A549 (cell line): Measurements from ENCODE around the gene CD160. TPM values are rescaled to one million over a fixed set of nuclear protein-coding genes. Genes with fewer than 3 reads are reported as not detected.

Source experiments
- ATAC-seq, 2 experiments: fragments of 200-7000 bp in 1 of 2; fragments of >200 bp in 1 of 2; cut with Nextera tagmentation in 1 of 2; cut with Tn5 transposase in 1 of 2; 3 replicates each; pipeline versions ENCODE4 v1.8.0 to v1.9.1; 2018 to 2020; ENCODE audit warnings: mild to moderate bottlenecking in 1 of 2, moderate library complexity in 1 of 2
- CTCF ChIA-PET: fragments of 300-600 bp; sonication (Branson Sonifier 250); formaldehyde crosslinking; extraction: SDS; loops from one replicate; lab custom pipeline; 2021; ENCODE audit warnings: antibody characterized with exemption, inconsistent platforms; lab: Yijun Ruan, JAX
- POLR2A ChIA-PET: fragments of 350-600 bp; formaldehyde crosslinking; extraction: SDS; loops from one replicate; lab custom pipeline; 2021; ENCODE audit warnings: antibody characterized with exemption, inconsistent platforms; lab: Yijun Ruan, JAX
- DNase-seq, 2 experiments: peaks; one replicate each; pipeline versions ENCODE4 v3.0.0 to v3.0.0-alpha.2; 2011 to 2016; ENCODE audit warnings: low read depth in 1 of 2, low spot score in 1 of 2
- FAIRE-seq: peaks from 2 replicates; lab custom pipeline; 2011; peaks lifted over from hg19 to GRCh38; lab: Jason Lieb, UNC
- H3K27ac ChIP-seq, 2 experiments: fragments of >200 bp; sonication (Bioruptor Twin); formaldehyde crosslinking; 3 replicates each; pipeline ENCODE4 v1.5.1; 2016 to 2017
- H3K4me1 ChIP-seq: fragments of >200 bp; sonication (Bioruptor Twin); formaldehyde crosslinking; 3 replicates; pipeline ENCODE4 v1.6.1; 2016
- H3K4me2 ChIP-seq: fragments of >200 bp; sonication (Bioruptor Twin); formaldehyde crosslinking; 3 replicates; pipeline ENCODE4 v1.6.1; 2016
- H3K4me3 ChIP-seq: fragments of >200 bp; sonication (Bioruptor Twin); formaldehyde crosslinking; 3 replicates; pipeline ENCODE4 v1.5.1; 2016
- H3K9me3 ChIP-seq: fragments of >200 bp; sonication (Bioruptor Twin); formaldehyde crosslinking; 3 replicates; pipeline ENCODE4 v1.6.1; 2016
- CEBPB ChIP-seq, 2 experiments: fragments of >200 bp in 1 of 2; sonication (Bioruptor Twin) in 1 of 2; formaldehyde crosslinking in 1 of 2; IDR thresholded peaks; 2 replicates each; pipeline ENCODE4 v1.6.1; 2012 to 2016
- ESRRA ChIP-seq: fragments of 150-350 bp; IDR thresholded peaks from 2 replicates; pipeline ENCODE4 v1.6.1; 2014; ENCODE audit warnings: mild to moderate bottlenecking, low read length, borderline replicate concordance
- HEYL ChIP-seq: fragments of 250-450 bp; sonication (Bioruptor Pico); IDR thresholded peaks from 2 replicates; pipeline ENCODE4 v1.8.0; 2021; ENCODE audit warnings: mild to moderate bottlenecking, moderate library complexity
- JUN ChIP-seq, 2 experiments: fragments of >200 bp; sonication (Bioruptor Twin); formaldehyde crosslinking; IDR thresholded peaks; 2 replicates in 1 of 2; 3 replicates in 1 of 2; pipeline ENCODE4 v1.6.1; 2016 to 2017
- KDM1A ChIP-seq: fragments of 200-600 bp; sonication (generic); IDR thresholded peaks from 2 replicates; pipeline ENCODE4 v1.6.1; 2016; ENCODE audit warnings: low read depth, mild to moderate bottlenecking
- MAFK ChIP-seq: fragments of 450-650 bp; IDR thresholded peaks from 2 replicates; pipeline ENCODE4 v1.6.1; 2014; ENCODE audit not compliant: partially characterized antibody
- NPAS2 ChIP-seq: fragments of 250-450 bp; sonication (Bioruptor Pico); IDR thresholded peaks from 2 replicates; pipeline ENCODE4 v1.8.0; 2022; ENCODE audit warnings: mild to moderate bottlenecking, moderate library complexity, borderline replicate concordance
- POLR2A ChIP-seq: IDR thresholded peaks from 2 replicates; pipeline ENCODE4 v1.6.1; 2012; ENCODE audit warnings: mild to moderate bottlenecking, low read length
- POLR2AphosphoS2 ChIP-seq: conservative IDR thresholded peaks from 2 replicates; pipeline ENCODE4 v1.6.1; 2012; ENCODE audit warnings: low read length, improper control_type of control experiment, inconsistent platforms
- RNF2 ChIP-seq: fragments of 200-600 bp; sonication (generic); IDR thresholded peaks from 2 replicates; pipeline ENCODE4 v1.6.1; 2016; ENCODE audit warnings: low read depth, mild to moderate bottlenecking, antibody characterized with exemption, moderate library complexity, borderline replicate concordance
- SMC3 ChIP-seq: fragments of >200 bp; sonication (Bioruptor Twin); formaldehyde crosslinking; IDR thresholded peaks from 3 replicates; pipeline ENCODE4 v1.6.1; 2018; ENCODE audit warnings: inconsistent platforms
- TFCP2L1 ChIP-seq: fragments of 250-450 bp; sonication (Bioruptor Pico); IDR thresholded peaks from 2 replicates; pipeline ENCODE4 v1.5.0; 2021; ENCODE audit warnings: mild to moderate bottlenecking
- ZC3H11A ChIP-seq: fragments of 450-650 bp; IDR thresholded peaks from 2 replicates; pipeline ENCODE4 v1.6.1; 2014; ENCODE audit warnings: antibody characterized with exemption, mild to moderate bottlenecking
- ZFP36 ChIP-seq: fragments of 450-650 bp; IDR thresholded peaks from 2 replicates; pipeline ENCODE4 v1.6.1; 2014; ENCODE audit warnings: borderline replicate concordance; ENCODE audit not compliant: partially characterized antibody
- ZNF302 ChIP-seq: fragments of 250-450 bp; sonication (Bioruptor Pico); IDR thresholded peaks from 2 replicates; pipeline ENCODE4 v1.9.0; 2021; ENCODE audit warnings: inconsistent platforms, mild to moderate bottlenecking, moderate library complexity
- ZSCAN20 ChIP-seq: fragments of 250-450 bp; sonication (Bioruptor Pico); IDR thresholded peaks from 2 replicates; pipeline ENCODE4 v1.8.0; 2022; ENCODE audit warnings: mild to moderate bottlenecking, moderate library complexity
- WGBS: methylation state at CpG from one replicate; pipeline ENCODE4 v1.1.6; 2017; ENCODE audit errors: missing lambda C conversion rate; 5-methylcytosine and 5-hydroxymethylcytosine counted together
- polyA plus RNA-seq, 4 experiments: library from polyadenylated mRNA; depleted of rRNA in 3 of 4; stranded (reverse); fragments of >200 nt; fragmentation: RNase III in 1 of 4; extraction: RNeasy Plus Mini Kit Qiagen cat#74134 plus additional on column Dnase treatment in 1 of 4; gene quantifications; 2 replicates in 3 of 4; 3 replicates in 1 of 4; pipeline ENCODE4 v1.2.3, GENCODE V29; 2011 to 2017
- TF ChIP-seq, protein P1 (sequence below): IDR thresholded peaks from 2 replicates; pipeline ENCODE4 v1.6.1; 2012; ENCODE audit warnings: low read depth, borderline replicate concordance
- TF ChIP-seq, protein P2 (sequence below): fragments of 250-450 bp; sonication (Bioruptor Pico); IDR thresholded peaks from 2 replicates; pipeline ENCODE4 v1.5.0; 2021; ENCODE audit warnings: mild to moderate bottlenecking, moderate library complexity, borderline replicate concordance
- TF ChIP-seq, protein P3 (sequence below): fragments of 450-650 bp; IDR thresholded peaks from 2 replicates; pipeline ENCODE4 v1.6.1; 2014; ENCODE audit warnings: antibody characterized with exemption
- TF ChIP-seq, protein P4 (sequence below): fragments of 200-600 bp; sonication (generic); IDR thresholded peaks from 2 replicates; pipeline ENCODE4 v1.6.1; 2016; ENCODE audit warnings: antibody characterized with exemption, mild to moderate bottlenecking, moderate library complexity

CD160 gene
- polyA plus RNA-seq, 2 of the 4 experiments (the other 2 are of a cell fraction): 0.05 TPM; not detected in 1

DNA sequence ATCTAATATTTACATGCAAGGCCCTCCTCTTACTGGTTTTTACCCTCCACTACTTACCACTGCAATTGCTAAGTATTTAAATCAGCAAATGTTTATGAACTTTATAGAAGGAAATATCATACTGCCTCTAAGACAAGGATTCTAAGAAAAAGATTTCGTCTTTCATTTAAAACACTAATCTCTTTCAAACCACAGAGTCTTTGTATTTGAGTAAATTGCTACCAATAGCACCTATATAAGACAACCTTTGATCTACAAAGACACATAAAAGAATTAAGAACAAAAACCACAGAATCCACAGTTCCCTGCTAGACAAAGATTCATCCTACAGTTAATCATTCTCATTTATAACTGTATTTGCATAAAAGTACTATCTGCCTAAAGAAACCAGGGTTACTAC lies 67.0 kb downstream of the CD160 start:
- FAIRE-seq: no peak
- no peak for DNase-seq
- no peak for ATAC-seq
- CTCF ChIA-PET: no interaction called here
- 94% methylated on average over 1 of the region's 1 CpG for WGBS
- no peak overlapping the region for H3K4me3 ChIP-seq
- TF ChIP-seq, protein P1, sequence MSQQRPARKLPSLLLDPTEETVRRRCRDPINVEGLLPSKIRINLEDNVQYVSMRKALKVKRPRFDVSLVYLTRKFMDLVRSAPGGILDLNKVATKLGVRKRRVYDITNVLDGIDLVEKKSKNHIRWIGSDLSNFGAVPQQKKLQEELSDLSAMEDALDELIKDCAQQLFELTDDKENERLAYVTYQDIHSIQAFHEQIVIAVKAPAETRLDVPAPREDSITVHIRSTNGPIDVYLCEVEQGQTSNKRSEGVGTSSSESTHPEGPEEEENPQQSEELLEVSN: no peak
- TF ChIP-seq, protein P2, sequence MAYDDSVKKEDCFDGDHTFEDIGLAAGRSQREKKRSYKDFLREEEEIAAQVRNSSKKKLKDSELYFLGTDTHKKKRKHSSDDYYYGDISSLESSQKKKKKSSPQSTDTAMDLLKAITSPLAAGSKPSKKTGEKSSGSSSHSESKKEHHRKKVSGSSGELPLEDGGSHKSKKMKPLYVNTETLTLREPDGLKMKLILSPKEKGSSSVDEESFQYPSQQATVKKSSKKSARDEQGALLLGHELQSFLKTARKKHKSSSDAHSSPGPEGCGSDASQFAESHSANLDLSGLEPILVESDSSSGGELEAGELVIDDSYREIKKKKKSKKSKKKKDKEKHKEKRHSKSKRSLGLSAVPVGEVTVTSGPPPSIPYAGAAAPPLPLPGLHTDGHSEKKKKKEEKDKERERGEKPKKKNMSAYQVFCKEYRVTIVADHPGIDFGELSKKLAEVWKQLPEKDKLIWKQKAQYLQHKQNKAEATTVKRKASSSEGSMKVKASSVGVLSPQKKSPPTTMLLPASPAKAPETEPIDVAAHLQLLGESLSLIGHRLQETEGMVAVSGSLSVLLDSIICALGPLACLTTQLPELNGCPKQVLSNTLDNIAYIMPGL (CRISPR knock-in tag): no peak
- TF ChIP-seq JUN (IDR thresholded peaks at IDR 0.05) (no peak), MAFK (no peak), POLR2AphosphoS2 (no peak), POLR2A (no peak), ZC3H11A (no peak), ESRRA (no peak), NPAS2 (CRISPR knock-in tag) (no peak), CEBPB (IDR thresholded peaks at IDR 0.05) (no peak), RNF2 (no peak), HEYL (no peak), ZFP36 (no peak), KDM1A (no peak), SMC3 (no peak)
- TF ChIP-seq, protein P3, sequence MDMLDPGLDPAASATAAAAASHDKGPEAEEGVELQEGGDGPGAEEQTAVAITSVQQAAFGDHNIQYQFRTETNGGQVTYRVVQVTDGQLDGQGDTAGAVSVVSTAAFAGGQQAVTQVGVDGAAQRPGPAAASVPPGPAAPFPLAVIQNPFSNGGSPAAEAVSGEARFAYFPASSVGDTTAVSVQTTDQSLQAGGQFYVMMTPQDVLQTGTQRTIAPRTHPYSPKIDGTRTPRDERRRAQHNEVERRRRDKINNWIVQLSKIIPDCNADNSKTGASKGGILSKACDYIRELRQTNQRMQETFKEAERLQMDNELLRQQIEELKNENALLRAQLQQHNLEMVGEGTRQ: no peak
- TF ChIP-seq, protein P4, sequence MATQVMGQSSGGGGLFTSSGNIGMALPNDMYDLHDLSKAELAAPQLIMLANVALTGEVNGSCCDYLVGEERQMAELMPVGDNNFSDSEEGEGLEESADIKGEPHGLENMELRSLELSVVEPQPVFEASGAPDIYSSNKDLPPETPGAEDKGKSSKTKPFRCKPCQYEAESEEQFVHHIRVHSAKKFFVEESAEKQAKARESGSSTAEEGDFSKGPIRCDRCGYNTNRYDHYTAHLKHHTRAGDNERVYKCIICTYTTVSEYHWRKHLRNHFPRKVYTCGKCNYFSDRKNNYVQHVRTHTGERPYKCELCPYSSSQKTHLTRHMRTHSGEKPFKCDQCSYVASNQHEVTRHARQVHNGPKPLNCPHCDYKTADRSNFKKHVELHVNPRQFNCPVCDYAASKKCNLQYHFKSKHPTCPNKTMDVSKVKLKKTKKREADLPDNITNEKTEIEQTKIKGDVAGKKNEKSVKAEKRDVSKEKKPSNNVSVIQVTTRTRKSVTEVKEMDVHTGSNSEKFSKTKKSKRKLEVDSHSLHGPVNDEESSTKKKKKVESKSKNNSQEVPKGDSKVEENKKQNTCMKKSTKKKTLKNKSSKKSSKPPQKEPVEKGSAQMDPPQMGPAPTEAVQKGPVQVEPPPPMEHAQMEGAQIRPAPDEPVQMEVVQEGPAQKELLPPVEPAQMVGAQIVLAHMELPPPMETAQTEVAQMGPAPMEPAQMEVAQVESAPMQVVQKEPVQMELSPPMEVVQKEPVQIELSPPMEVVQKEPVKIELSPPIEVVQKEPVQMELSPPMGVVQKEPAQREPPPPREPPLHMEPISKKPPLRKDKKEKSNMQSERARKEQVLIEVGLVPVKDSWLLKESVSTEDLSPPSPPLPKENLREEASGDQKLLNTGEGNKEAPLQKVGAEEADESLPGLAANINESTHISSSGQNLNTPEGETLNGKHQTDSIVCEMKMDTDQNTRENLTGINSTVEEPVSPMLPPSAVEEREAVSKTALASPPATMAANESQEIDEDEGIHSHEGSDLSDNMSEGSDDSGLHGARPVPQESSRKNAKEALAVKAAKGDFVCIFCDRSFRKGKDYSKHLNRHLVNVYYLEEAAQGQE: no peak
- POLR2A ChIA-PET: no interaction called here
- H3K4me2 ChIP-seq: peak overlapping the region; percentile 64
- peak overlapping the region; percentile 32 to 75; a peak in 4 of 6 replicates for H3K27ac ChIP-seq
- peaks cover 57% of the 10 kb centered on the region for H3K4me1 ChIP-seq
- no peaks in the 10 kb centered on the region for H3K9me3 ChIP-seq

DNA sequence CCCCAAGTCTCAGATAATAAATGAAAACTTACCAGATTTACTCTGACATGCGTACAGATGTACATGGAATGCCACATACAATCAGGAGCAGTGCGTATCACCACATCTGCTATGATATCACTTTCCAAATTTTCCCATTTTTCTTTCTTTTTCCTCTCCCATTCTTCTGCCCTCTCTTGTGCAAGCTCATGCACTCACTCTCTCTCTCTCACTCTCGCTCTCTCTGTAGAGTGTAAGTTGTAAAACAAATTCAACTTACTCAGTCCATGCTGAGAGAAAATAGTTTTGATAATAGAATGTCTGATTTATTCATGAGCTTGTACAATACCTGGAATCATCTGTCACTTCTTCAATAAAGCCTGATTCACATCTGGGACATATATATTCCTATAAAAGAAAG lies 69.3 kb downstream of the CD160 start:
- no peak overlapping the region for H3K27ac ChIP-seq
- POLR2A ChIA-PET: no interaction called here
- CTCF ChIA-PET: interaction anchor here (1.1 to 1.3 kb wide), 2 partner anchors 8 to 57 kb away, joined by 3 to 7 read pairs; partner anchors contain the start of gene NUDT17
- H3K4me2 ChIP-seq: no peak overlapping the region
- no peak overlapping the region for H3K4me3 ChIP-seq
- FAIRE-seq: no peak
- 97% methylated on average over 3 of the region's 3 CpGs for WGBS
- peaks cover 34% of the 10 kb centered on the region for H3K4me1 ChIP-seq
- no peak for TF ChIP-seq ZNF302 (CRISPR knock-in tag)
- TF ChIP-seq TFCP2L1 (CRISPR knock-in tag): no peak
- no peak for TF ChIP-seq ZSCAN20
- TF ChIP-seq, all 56 proteins: peak for 0
- H3K9me3 ChIP-seq: no peaks in the 10 kb centered on the region
- DNase-seq (no peak), ATAC-seq (no peak)

Other genes with a start within 250 kb of the CD160 start
- 33.8 and 36.6 TPM in 2 replicates for gene GPR89A, start 111.5 kb upstream of the CD160 start, polyA plus RNA-seq (2011; rRNA removed)
- 15.2 to 16.7 TPM (median 16.5 TPM) in 3 replicates for gene GPR89A, start 111.5 kb upstream of the CD160 start, polyA plus RNA-seq (2017; fragmentation: RNase III; extraction: RNeasy Plus Mini Kit Qiagen cat#74134 plus additional on column Dnase treatment)
- 2.0 and 2.9 TPM in 2 replicates for gene PDZK1, start 12.1 kb upstream of the CD160 start, polyA plus RNA-seq (2011; rRNA removed)
- gene PDZK1, start 12.1 kb upstream of the CD160 start, polyA plus RNA-seq (2017; fragmentation: RNase III; extraction: RNeasy Plus Mini Kit Qiagen cat#74134 plus additional on column Dnase treatment): 1.3 to 1.5 TPM (median 1.5 TPM) in 3 replicates
- 18.4 and 18.8 TPM in 2 replicates for gene RNF115, start 104.6 kb downstream of the CD160 start, polyA plus RNA-seq (2011; rRNA removed)
- gene RNF115, start 104.6 kb downstream of the CD160 start, polyA plus RNA-seq (2017; fragmentation: RNase III; extraction: RNeasy Plus Mini Kit Qiagen cat#74134 plus additional on column Dnase treatment): 8.5 to 9.3 TPM (median 9.2 TPM) in 3 replicates
- 58.3 and 65.0 TPM in 2 replicates for gene POLR3C, start 104.7 kb downstream of the CD160 start, polyA plus RNA-seq (2011; rRNA removed)
- 26.9 to 29.5 TPM (median 28.1 TPM) in 3 replicates for gene POLR3C, start 104.7 kb downstream of the CD160 start, polyA plus RNA-seq (2017; fragmentation: RNase III; extraction: RNeasy Plus Mini Kit Qiagen cat#74134 plus additional on column Dnase treatment)
- 6.7 and 9.0 TPM in 2 replicates for gene NUDT17, start 126.1 kb downstream of the CD160 start, polyA plus RNA-seq (2011; rRNA removed)
- 4.6 to 5.7 TPM (median 4.9 TPM) in 3 replicates for gene NUDT17, start 126.1 kb downstream of the CD160 start, polyA plus RNA-seq (2017; fragmentation: RNase III; extraction: RNeasy Plus Mini Kit Qiagen cat#74134 plus additional on column Dnase treatment)
- 15.5 and 25.4 TPM in 2 replicates for gene PIAS3, start 139.6 kb downstream of the CD160 start, polyA plus RNA-seq (2011; rRNA removed)
- 18.6 to 23.2 TPM (median 22.7 TPM) in 3 replicates for gene PIAS3, start 139.6 kb downstream of the CD160 start, polyA plus RNA-seq (2017; fragmentation: RNase III; extraction: RNeasy Plus Mini Kit Qiagen cat#74134 plus additional on column Dnase treatment)
- not detected in 2 replicates for gene ANKRD35, start 166.4 kb downstream of the CD160 start, polyA plus RNA-seq (2011; rRNA removed)
- not detected in 3 replicates for gene ANKRD35, start 166.4 kb downstream of the CD160 start, polyA plus RNA-seq (2017; fragmentation: RNase III; extraction: RNeasy Plus Mini Kit Qiagen cat#74134 plus additional on column Dnase treatment)
- gene ITGA10, start 190.6 kb downstream of the CD160 start, polyA plus RNA-seq (2011; rRNA removed): 0.68 and 1.1 TPM in 2 replicates
- 0.62 to 1.2 TPM (median 1.1 TPM) in 3 replicates for gene ITGA10, start 190.6 kb downstream of the CD160 start, polyA plus RNA-seq (2017; fragmentation: RNase III; extraction: RNeasy Plus Mini Kit Qiagen cat#74134 plus additional on column Dnase treatment)
- 35.5 and 40.6 TPM in 2 replicates for gene PEX11B, start 199.2 kb downstream of the CD160 start, polyA plus RNA-seq (2011; rRNA removed)
- 13.9 to 15.2 TPM (median 14.2 TPM) in 3 replicates for gene PEX11B, start 199.2 kb downstream of the CD160 start, polyA plus RNA-seq (2017; fragmentation: RNase III; extraction: RNeasy Plus Mini Kit Qiagen cat#74134 plus additional on column Dnase treatment)
- gene RBM8A, start 208.0 kb downstream of the CD160 start, polyA plus RNA-seq (2011; rRNA removed): 152 and 281 TPM in 2 replicates
- 240 to 278 TPM (median 245 TPM) in 3 replicates for gene RBM8A, start 208.0 kb downstream of the CD160 start, polyA plus RNA-seq (2017; fragmentation: RNase III; extraction: RNeasy Plus Mini Kit Qiagen cat#74134 plus additional on column Dnase treatment)
- gene LIX1L, start 238.5 kb downstream of the CD160 start, polyA plus RNA-seq (2011; rRNA removed): 33.0 and 35.8 TPM in 2 replicates
- gene LIX1L, start 238.5 kb downstream of the CD160 start, polyA plus RNA-seq (2017; fragmentation: RNase III; extraction: RNeasy Plus Mini Kit Qiagen cat#74134 plus additional on column Dnase treatment): 8.6 to 10.5 TPM (median 10.1 TPM) in 3 replicates
- 0.30 and 0.34 TPM in 2 replicates for gene ANKRD34A, start 245.1 kb downstream of the CD160 start, polyA plus RNA-seq (2011; rRNA removed)
- gene ANKRD34A, start 245.1 kb downstream of the CD160 start, polyA plus RNA-seq (2017; fragmentation: RNase III; extraction: RNeasy Plus Mini Kit Qiagen cat#74134 plus additional on column Dnase treatment): 0.25 to 0.59 TPM (median 0.39 TPM) in 3 replicates
- gene POLR3GL, start 245.2 kb downstream of the CD160 start, polyA plus RNA-seq (2011; rRNA removed): 11.0 and 15.7 TPM in 2 replicates
- gene POLR3GL, start 245.2 kb downstream of the CD160 start, polyA plus RNA-seq (2017; fragmentation: RNase III; extraction: RNeasy Plus Mini Kit Qiagen cat#74134 plus additional on column Dnase treatment): 11.0 to 14.3 TPM (median 12.6 TPM) in 3 replicates